Uterus (tissue), 4 donors: Measurements from ENCODE around the gene NRTN. TPM values are rescaled to one million over a fixed set of nuclear protein-coding genes. Genes with fewer than 3 reads are reported as not detected.
"Not testable (repeated sequence)": the region's sequence is repeated elsewhere in the genome, so short reads cannot be mapped to it uniquely, and the experiment has no call there.

Experiments used
- DNase-seq, 2 donors: peaks; one replicate each; pipeline ENCODE4 v3.0.0-alpha.2; 2019 to 2020
- H3K27ac ChIP-seq, 2 donors: fragments of 200-600 bp; sonication (generic); 1 replicate in 1 of 2; 2 replicates in 1 of 2; pipeline ENCODE4 v1.5.1; 2016 to 2018
- H3K27me3 ChIP-seq, 2 donors: fragments of 200-600 bp; sonication (generic); one replicate each; pipeline ENCODE4 v1.5.1; 2018 to 2019; ENCODE audit warnings: control low read depth in 1 of 2
- H3K36me3 ChIP-seq, 2 donors: fragments of 200-600 bp; sonication (generic); one replicate each; pipeline ENCODE4 v1.5.1; 2019; ENCODE audit warnings: control low read depth in 1 of 2
- H3K4me1 ChIP-seq, 2 donors: fragments of 200-600 bp; sonication (generic); one replicate each; pipeline ENCODE4 v1.5.1; 2018 to 2019; ENCODE audit warnings: control low read depth in 1 of 2
- H3K4me3 ChIP-seq, 2 donors: fragments of 200-600 bp; sonication (generic); 1 replicate in 1 of 2; 2 replicates in 1 of 2; pipeline ENCODE4 v1.5.1; 2018 to 2019; ENCODE audit warnings: mild to moderate bottlenecking in 1 of 2
- H3K9me3 ChIP-seq, 2 donors: fragments of 200-600 bp; sonication (generic); one replicate each; pipeline ENCODE4 v1.5.1; 2019; ENCODE audit warnings: control low read depth in 1 of 2
- POLR2A ChIP-seq, 2 donors: fragments of 450-650 bp; IDR thresholded peaks; one replicate each; pipeline ENCODE4 v1.6.1; 2016; ENCODE audit warnings: antibody characterized with exemption in 2 of 2, mild to moderate bottlenecking in 1 of 2, moderate library complexity in 1 of 2
- intact Hi-C: fragments of 100-400 bp; cut with DNase I; formaldehyde crosslinking; loops from one replicate; pipeline ENCODE4 v1.15.1; 2023; ENCODE audit warnings: low total_unique reads
- total RNA-seq, 4 donors: library from RNA; depleted of rRNA in 3 of 4; stranded (reverse); fragments of >200 nt in 3 of 4; gene quantifications; one replicate each; pipeline versions ENCODE4 v1.1.0 to v1.2.4, GENCODE V29; 2014 to 2023
- TF ChIP-seq, protein P1 (sequence below), 4 experiments: fragments of 200-600 bp in 2 of 4; fragments of 450-650 bp in 2 of 4; sonication (generic) in 2 of 4; IDR thresholded peaks; one replicate each; pipeline ENCODE4 v1.5.1; 2016 to 2019; ENCODE audit warnings: antibody characterized with exemption in 4 of 4, mild to moderate bottlenecking in 2 of 4, moderate library complexity in 1 of 4
- donor health status: DM: yes; HTN: yes; CAD: no.

Gene NRTN
- total RNA-seq, 4 donors from 2014 or later = 0.35 TPM; not detected in 3

DNA sequence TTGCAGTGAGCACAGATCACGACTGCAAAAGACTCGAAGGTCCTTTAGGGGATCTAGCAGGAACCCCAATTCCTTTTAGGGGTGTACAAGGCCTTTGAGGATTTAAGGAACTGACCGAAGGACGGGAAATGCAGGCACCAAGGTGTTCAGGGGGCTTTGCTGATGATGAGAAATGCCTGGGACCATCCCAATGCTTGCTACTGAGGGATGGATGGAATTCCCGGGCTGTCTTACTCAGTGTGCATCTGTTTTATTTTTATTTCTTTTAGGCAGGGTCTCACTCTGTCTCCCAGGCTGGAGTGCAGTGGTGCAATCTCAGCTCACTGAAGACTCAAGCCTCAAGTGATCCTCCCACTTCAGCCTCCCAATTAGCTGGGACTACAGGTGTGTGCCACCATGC lies 31.6 kb upstream of the NRTN start:
- Histone ChIP-seq H3K27me3 (no peaks in the 10 kb centered on the region), H3K9me3 (no peaks in the 10 kb centered on the region), H3K4me3 (no peak overlapping the region), H3K36me3 (no peaks in the 10 kb centered on the region), H3K27ac (no peak overlapping the region), H3K4me1 (no peaks in the 10 kb centered on the region)
- TF ChIP-seq, protein P1, sequence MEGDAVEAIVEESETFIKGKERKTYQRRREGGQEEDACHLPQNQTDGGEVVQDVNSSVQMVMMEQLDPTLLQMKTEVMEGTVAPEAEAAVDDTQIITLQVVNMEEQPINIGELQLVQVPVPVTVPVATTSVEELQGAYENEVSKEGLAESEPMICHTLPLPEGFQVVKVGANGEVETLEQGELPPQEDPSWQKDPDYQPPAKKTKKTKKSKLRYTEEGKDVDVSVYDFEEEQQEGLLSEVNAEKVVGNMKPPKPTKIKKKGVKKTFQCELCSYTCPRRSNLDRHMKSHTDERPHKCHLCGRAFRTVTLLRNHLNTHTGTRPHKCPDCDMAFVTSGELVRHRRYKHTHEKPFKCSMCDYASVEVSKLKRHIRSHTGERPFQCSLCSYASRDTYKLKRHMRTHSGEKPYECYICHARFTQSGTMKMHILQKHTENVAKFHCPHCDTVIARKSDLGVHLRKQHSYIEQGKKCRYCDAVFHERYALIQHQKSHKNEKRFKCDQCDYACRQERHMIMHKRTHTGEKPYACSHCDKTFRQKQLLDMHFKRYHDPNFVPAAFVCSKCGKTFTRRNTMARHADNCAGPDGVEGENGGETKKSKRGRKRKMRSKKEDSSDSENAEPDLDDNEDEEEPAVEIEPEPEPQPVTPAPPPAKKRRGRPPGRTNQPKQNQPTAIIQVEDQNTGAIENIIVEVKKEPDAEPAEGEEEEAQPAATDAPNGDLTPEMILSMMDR (IDR thresholded peaks at IDR 0.05) = no peak
- no peak for TF ChIP-seq POLR2A (IDR thresholded peaks at IDR 0.05)
- no peak for DNase-seq
- intact Hi-C loops = no loop called here

DNA sequence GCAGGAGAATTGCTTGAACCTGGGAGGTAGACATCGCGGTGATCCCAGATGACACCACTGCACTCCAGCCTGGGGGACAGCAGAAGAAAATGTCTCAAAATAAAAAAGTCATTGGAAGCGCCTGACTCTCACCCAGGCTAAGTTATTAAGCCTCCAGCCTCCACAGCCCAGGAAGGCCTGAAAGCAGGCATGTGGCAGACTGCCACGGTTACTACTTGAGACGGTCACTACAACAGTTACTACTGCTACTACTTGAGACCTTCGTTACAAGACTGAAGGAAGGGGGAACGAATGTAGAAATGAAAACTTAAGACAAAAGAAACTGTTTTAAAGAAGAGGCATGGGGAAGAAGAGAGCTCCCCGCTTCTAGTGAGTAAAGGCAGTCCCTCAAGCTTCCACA lies 29.9 kb upstream of the NRTN start:
- no peaks in the 10 kb centered on the region for H3K4me1 ChIP-seq
- H3K27me3 ChIP-seq = no peaks in the 10 kb centered on the region
- no peak overlapping the region for H3K27ac ChIP-seq
- no peaks in the 10 kb centered on the region for H3K9me3 ChIP-seq
- DNase-seq = no peak
- H3K36me3 ChIP-seq = no peaks in the 10 kb centered on the region
- H3K4me3 ChIP-seq = no peak overlapping the region
- TF ChIP-seq, protein P1 (IDR thresholded peaks at IDR 0.05) = no peak
- no peak for TF ChIP-seq POLR2A (IDR thresholded peaks at IDR 0.05)
- intact Hi-C loops = no loop called here

DNA sequence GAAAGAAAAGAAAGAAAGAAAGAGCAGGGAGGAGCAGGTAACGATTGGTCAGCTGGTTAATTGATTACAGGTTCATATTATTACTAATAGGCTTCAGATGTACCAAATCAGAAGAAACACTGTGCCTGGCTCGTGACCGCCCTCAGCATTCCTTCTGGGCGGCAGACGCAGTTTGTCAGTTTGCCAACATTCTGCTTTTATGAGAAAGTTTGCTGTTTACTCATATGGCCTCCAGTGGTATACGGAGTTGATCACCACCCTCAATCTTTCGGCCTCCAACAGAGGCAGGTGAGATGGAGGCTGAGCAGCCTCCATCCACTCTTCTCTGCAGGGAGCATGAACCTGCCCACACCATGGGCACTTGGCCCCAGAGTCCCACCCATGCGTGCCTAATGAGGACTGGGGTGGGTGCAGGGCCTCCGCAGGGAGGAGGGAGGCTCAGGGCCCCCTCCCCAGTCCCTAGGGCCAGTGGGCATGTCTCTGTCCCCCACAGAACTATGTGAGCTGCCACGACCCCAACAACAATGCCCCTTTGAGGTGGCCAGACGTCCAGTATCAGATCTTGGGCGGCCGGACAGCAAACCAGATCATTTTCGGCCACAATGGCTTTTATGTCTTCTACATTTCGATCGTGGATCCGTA lies 29.1 kb upstream of the NRTN start:
- intact Hi-C loops = no loop called here
- no peak for TF ChIP-seq POLR2A (IDR thresholded peaks at IDR 0.05)
- TF ChIP-seq, protein P1 (IDR thresholded peaks at IDR 0.05) = no peak
- Histone ChIP-seq H3K27ac (no peak overlapping the region), H3K36me3 (no peaks in the 10 kb centered on the region), H3K4me1 (no peaks in the 10 kb centered on the region), H3K27me3 (no peaks in the 10 kb centered on the region), H3K4me3 (no peak overlapping the region), H3K9me3 (no peaks in the 10 kb centered on the region)
- DNase-seq = no peak

DNA sequence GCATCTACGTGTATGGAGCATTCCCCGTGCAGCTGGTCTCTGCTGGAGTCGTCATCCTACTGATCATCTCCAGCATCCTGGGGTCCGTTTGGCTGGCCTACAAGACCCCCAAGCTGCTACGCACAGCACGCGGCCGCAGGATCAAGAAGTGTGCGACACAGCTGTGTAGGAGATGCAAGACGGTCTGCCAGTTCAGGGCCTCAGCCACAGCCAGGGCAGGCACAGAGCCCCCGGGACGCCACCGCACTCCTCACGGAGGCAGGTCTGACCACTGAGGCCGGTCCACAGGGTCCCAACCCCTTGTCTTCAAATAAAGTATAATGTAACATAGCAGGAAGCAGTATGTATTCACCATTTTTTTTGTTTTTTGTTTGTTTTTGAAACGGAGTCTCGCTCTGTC lies 26.5 kb upstream of the NRTN start:
- Histone ChIP-seq H3K4me3 (no peak overlapping the region), H3K36me3 (no peaks in the 10 kb centered on the region), H3K27ac (no peak overlapping the region), H3K27me3 (no peaks in the 10 kb centered on the region), H3K4me1 (no peaks in the 10 kb centered on the region), H3K9me3 (no peaks in the 10 kb centered on the region)
- DNase-seq = no peak
- intact Hi-C loops = no loop called here
- TF ChIP-seq, protein P1 (IDR thresholded peaks at IDR 0.05) = no peak
- no peak for TF ChIP-seq POLR2A (IDR thresholded peaks at IDR 0.05)

DNA sequence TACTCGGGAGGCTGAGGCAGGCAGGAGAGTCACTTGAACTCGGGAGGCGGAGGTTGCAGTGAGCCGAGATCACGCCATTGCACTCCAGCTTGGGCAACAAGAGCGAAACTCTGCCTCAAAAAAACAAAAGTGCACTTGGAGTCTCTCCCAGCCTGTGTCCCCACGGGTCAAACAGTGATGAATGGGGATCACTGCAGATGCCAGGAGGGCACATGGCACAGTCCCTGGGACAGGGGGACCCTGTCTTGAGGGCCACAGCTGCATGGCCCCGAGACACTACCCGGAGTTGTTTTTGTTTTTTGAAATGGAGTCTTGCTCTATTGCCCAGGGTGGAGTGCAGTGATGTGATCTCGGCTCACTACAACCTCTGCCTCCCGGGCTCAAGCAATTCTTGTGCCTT lies 24.0 kb upstream of the NRTN start:
- H3K4me1 ChIP-seq, intact Hi-C loops, H3K9me3 ChIP-seq, H3K36me3 ChIP-seq, H3K27ac ChIP-seq, H3K27me3 ChIP-seq, DNase-seq, H3K4me3 ChIP-seq: not testable (repeated sequence)

DNA sequence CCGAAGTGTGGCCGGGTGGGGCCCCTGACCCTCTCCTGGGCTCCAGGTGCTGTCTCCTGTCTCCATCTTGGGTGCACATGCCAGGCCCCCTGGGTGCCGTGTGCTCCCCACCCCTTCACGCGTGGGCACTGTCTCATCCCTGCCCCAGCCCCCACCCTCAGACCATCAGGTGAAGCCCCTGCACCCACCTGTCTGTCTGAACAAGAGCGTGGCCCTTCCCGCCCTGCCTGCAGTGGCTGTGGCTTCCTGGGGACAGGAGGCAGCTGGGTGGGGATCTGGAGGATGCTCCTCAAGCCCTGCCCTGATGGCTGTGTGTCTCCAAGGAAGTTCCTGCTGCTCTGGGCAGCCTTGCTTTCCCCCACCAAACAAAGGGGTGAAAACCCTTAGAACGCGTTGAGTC lies 22.5 kb upstream of the NRTN start:
- intact Hi-C loops = no loop called here
- TF ChIP-seq, protein P1 (IDR thresholded peaks at IDR 0.05) = no peak
- TF ChIP-seq POLR2A (IDR thresholded peaks at IDR 0.05) = no peak
- no peak overlapping the region for H3K27ac ChIP-seq
- DNase-seq = no peak
- no peak overlapping the region for H3K4me3 ChIP-seq
- H3K4me1 ChIP-seq = no peaks in the 10 kb centered on the region
- no peaks in the 10 kb centered on the region for H3K27me3 ChIP-seq
- no peaks in the 10 kb centered on the region for H3K36me3 ChIP-seq
- no peaks in the 10 kb centered on the region for H3K9me3 ChIP-seq
